Fibroblast of lung (primary cell): ENCODE measurements around the gene MMP3. TPM values are rescaled to one million over a fixed set of nuclear protein-coding genes. Genes with fewer than 3 reads are reported as not detected.

Experiments used
- DNase-seq, 2 donors: peaks; one replicate each; pipeline versions ENCODE4 v3.0.0 to v3.0.0-alpha.2; 2010; ENCODE audit warnings: low read depth in 2 of 2
- H2AFZ ChIP-seq: 2 replicates; pipeline ENCODE4 v1.5.1; 2012; ENCODE audit warnings: low read length, control low read depth, inconsistent platforms
- H3K27ac ChIP-seq: 2 replicates; pipeline ENCODE4 v1.5.1; 2011; ENCODE audit warnings: low read length, control low read depth; ENCODE audit not compliant: insufficient read depth
- H3K27me3 ChIP-seq: 2 replicates; pipeline ENCODE4 v1.5.1; 2011; ENCODE audit warnings: mild to moderate bottlenecking, low read length; ENCODE audit not compliant: control insufficient read depth, insufficient read depth
- H3K36me3 ChIP-seq: 2 replicates; pipeline ENCODE4 v1.5.1; 2011; ENCODE audit warnings: low read length; ENCODE audit not compliant: control insufficient read depth, insufficient read depth
- H3K4me1 ChIP-seq: 2 replicates; pipeline ENCODE4 v1.5.1; 2011; ENCODE audit warnings: low read length; ENCODE audit not compliant: control insufficient read depth, insufficient read depth; ENCODE audit errors: extremely low read depth
- H3K4me2 ChIP-seq: 2 replicates; pipeline ENCODE4 v1.5.1; 2011; ENCODE audit warnings: low read length, control low read depth; ENCODE audit not compliant: insufficient read depth; ENCODE audit errors: extremely low read depth
- H3K4me3 ChIP-seq, 4 experiments: fragments of 200-600 bp in 1 of 4; sonication (generic) in 1 of 4; replicated peaks in 1 of 4; 2 replicates each; pipeline ENCODE4 v1.5.1; 2011 to 2016; ENCODE audit warnings: low read length in 4 of 4, low read depth in 3 of 4, mild to moderate bottlenecking in 3 of 4, control low read depth in 2 of 4, inconsistent platforms in 1 of 4, mixed read lengths in 1 of 4; ENCODE audit not compliant: insufficient read depth in 1 of 4; ENCODE audit errors: control extremely low read depth in 1 of 4
- H3K79me2 ChIP-seq: 2 replicates; pipeline ENCODE4 v1.5.1; 2012; ENCODE audit warnings: mild to moderate bottlenecking, low read length, inconsistent platforms; ENCODE audit not compliant: control insufficient read depth, insufficient read depth
- H3K9ac ChIP-seq: 2 replicates; pipeline ENCODE4 v1.5.1; 2011; ENCODE audit warnings: mild to moderate bottlenecking, low read length, control low read depth; ENCODE audit not compliant: insufficient read depth
- H3K9me3 ChIP-seq: 2 replicates; pipeline ENCODE4 v1.5.1; 2012; ENCODE audit warnings: low read depth, low read length; ENCODE audit not compliant: control insufficient read depth, insufficient read depth
- H4K20me1 ChIP-seq: 2 replicates; pipeline ENCODE4 v1.5.1; 2011; ENCODE audit warnings: low read length; ENCODE audit not compliant: control insufficient read depth, insufficient read depth; ENCODE audit errors: extremely low read depth
- CTCF ChIP-seq, 2 donors: IDR thresholded peaks in 1 of 2; conservative IDR thresholded peaks in 1 of 2; 1 replicate in 1 of 2; 2 replicates in 1 of 2; pipeline ENCODE4 v1.5.1; 2011 to 2012; ENCODE audit warnings: low read length in 2 of 2, control low read depth in 1 of 2, inconsistent platforms in 1 of 2, low read depth in 1 of 2, mild to moderate bottlenecking in 1 of 2
- EZH2 ChIP-seq: IDR thresholded peaks from 2 replicates; pipeline ENCODE4 v1.5.1; 2012; ENCODE audit warnings: low read length, control low read depth, mild to moderate bottlenecking; ENCODE audit errors: missing control alignments
- polyA minus RNA-seq: library from RNA; depleted of rRNA, polyadenylated mRNA; stranded (reverse); fragments of >200 nt; gene quantifications from 2 replicates; pipeline ENCODE4 v1.2.3, GENCODE V29; 2011; ENCODE audit warnings: low replicate concordance
- polyA plus RNA-seq, 2 donors: library from polyadenylated mRNA; depleted of rRNA in 1 of 2; stranded (reverse) in 1 of 2; unstranded in 1 of 2; fragments of >200 nt; gene quantifications; 2 replicates each; pipeline ENCODE4 v1.2.1, GENCODE V29; 2011 to 2012; ENCODE audit warnings: missing spikeins in 1 of 2
- total RNA-seq: library from RNA; depleted of rRNA; stranded (reverse); fragments of >200 nt; gene quantifications from 2 replicates; pipeline ENCODE4 v1.2.1, GENCODE V29; 2014

MMP3 gene
- total RNA-seq, result 1.8 and 47.1 TPM in 2 replicates
- polyA plus RNA-seq, result 16.0 and 19.1 TPM in 2 replicates
- 9.2 and 11.6 TPM in 2 replicates for polyA plus RNA-seq (2012)
- 2.4 and 3.4 TPM in 2 replicates for polyA minus RNA-seq

GRCh38 chr11:102843489-102843888 lies at the start of gene MMP3:
Gene MMP3 (minus strand): TSS chr11:102843609. CDS start chr11:102843546, 63 bp downstream.
- H3K4me3 ChIP-seq, result no peak within 1 kb of the TSS

GRCh38 chr11:102891736-102892135 lies 48.3 kb upstream of the MMP3 start:
- DNase-seq, result peak in 1 of 2 donors; percentile 37

More at GRCh38 chr11:102843489-102843888, at the start of gene MMP3:
- H4K20me1 ChIP-seq, result no peaks in the 10 kb centered on the region
- H3K9ac ChIP-seq, result no peak within 1 kb of the TSS
- no peaks in the 10 kb centered on the region for H3K9me3 ChIP-seq
- H3K79me2 ChIP-seq, result no peaks in the 10 kb centered on the region
- peak within 1 kb of the TSS; percentile 45 for H3K4me2 ChIP-seq
- TF ChIP-seq EZH2, result no peak
- no peak for TF ChIP-seq CTCF (conservative IDR thresholded peaks at IDR 0.05 in 1 of 2, IDR thresholded peaks at IDR 0.05 in 1 of 2; ENCODE audit: low read depth in 1 of 2, low read length in 2 of 2)
- no peak within 1 kb of the TSS for H2AFZ ChIP-seq
- H3K27ac ChIP-seq, result no peak within 1 kb of the TSS
- DNase-seq, result peak in 1 of 2 donors; percentile 56
- peaks cover 6% of the 10 kb centered on the region for H3K4me1 ChIP-seq
- no peaks in the 10 kb centered on the region for H3K36me3 ChIP-seq
- no peaks in the 10 kb centered on the region for H3K27me3 ChIP-seq

GRCh38 chr11:102886999-102887398 lies 43.6 kb upstream of the MMP3 start:
- Histone ChIP-seq H3K4me1 (peaks cover 2% of the 10 kb centered on the region), H3K4me3 (no peak overlapping the region), H3K9ac (no peak overlapping the region), H3K79me2 (no peaks in the 10 kb centered on the region), H3K27me3 (no peaks in the 10 kb centered on the region), H4K20me1 (no peaks in the 10 kb centered on the region), H3K9me3 (no peaks in the 10 kb centered on the region), H3K36me3 (no peaks in the 10 kb centered on the region), H3K27ac (no peak overlapping the region), H2AFZ (no peak overlapping the region), H3K4me2 (no peak overlapping the region)
- no peak for TF ChIP-seq CTCF (conservative IDR thresholded peaks at IDR 0.05 in 1 of 2, IDR thresholded peaks at IDR 0.05 in 1 of 2; ENCODE audit: low read depth in 1 of 2, low read length in 2 of 2)
- no peak for TF ChIP-seq EZH2
- peak in 1 of 2 donors; percentile 30 for DNase-seq

More at GRCh38 chr11:102891736-102892135, 48.3 kb upstream of the MMP3 start:
- Histone ChIP-seq H3K36me3 (no peaks in the 10 kb centered on the region), H3K4me3 (no peak overlapping the region), H3K9ac (no peak overlapping the region), H3K4me1 (no peaks in the 10 kb centered on the region), H4K20me1 (no peaks in the 10 kb centered on the region), H3K9me3 (no peaks in the 10 kb centered on the region), H3K79me2 (no peaks in the 10 kb centered on the region), H3K27me3 (no peaks in the 10 kb centered on the region), H3K27ac (no peak overlapping the region), H3K4me2 (no peak overlapping the region), H2AFZ (no peak overlapping the region)
- TF ChIP-seq CTCF (conservative IDR thresholded peaks at IDR 0.05 in 1 of 2, IDR thresholded peaks at IDR 0.05 in 1 of 2; ENCODE audit: low read depth in 1 of 2, low read length in 2 of 2) (no peak), EZH2 (no peak)
